HS-27A (cell line): ENCODE results near the gene BHMT2.
A peak's percentile ranks its signal among the peaks of the same experiment; 100 is the strongest.

Source experiments
- DNase-seq: peaks from one replicate; pipeline ENCODE4 v3.0.0-alpha.2; 2012; ENCODE audit warnings: low read depth, missing footprints

The BHMT2 gene

GRCh38 chr5:79122973-79123372, 53.4 kb downstream of the BHMT2 start:
- DNase-seq = no peak

- DNase-seq = no peak
Measured at GRCh38 chr5:79124607-79125006, 55.0 kb downstream of the BHMT2 start.

- no peak for DNase-seq
Measured at GRCh38 chr5:79130781-79131180, 61.2 kb downstream of the BHMT2 start.

GRCh38 chr5:79133121-79133656, 63.6 kb downstream of the BHMT2 start:
- peak; percentile 5 for DNase-seq

GRCh38 chr5:79133657-79134451, 64.3 kb downstream of the BHMT2 start:
- peak; percentile 56 for DNase-seq

GRCh38 chr5:79135790-79136553, 66.4 kb downstream of the BHMT2 start:
- no peak for DNase-seq

- DNase-seq = no peak
Measured at GRCh38 chr5:79136618-79137017, 67.1 kb downstream of the BHMT2 start.
